ENCODE measurements around the gene GPSM3. TPM values are rescaled to one million over a fixed set of nuclear protein-coding genes. Genes with fewer than 3 reads are reported as not detected.

Gene GPSM3
- total and polyA plus RNA-seq, 2 of the 13 experiments (the other 11 are each of a cell fraction or from before 2014, with no cell fraction given) = 0.18 to 6.2 TPM

GRCh38 chr6:32175711-32176475 lies 16.6 kb downstream of the GPSM3 start, which contains the start of gene AGPAT1 (continued):
- TF ChIP-seq PCBP2 (optimal IDR thresholded peaks at IDR 0.05; ENCODE audit: low read depth, low read length, poor library complexity, severe bottlenecking) = no peak
- TF ChIP-seq, protein P1, sequence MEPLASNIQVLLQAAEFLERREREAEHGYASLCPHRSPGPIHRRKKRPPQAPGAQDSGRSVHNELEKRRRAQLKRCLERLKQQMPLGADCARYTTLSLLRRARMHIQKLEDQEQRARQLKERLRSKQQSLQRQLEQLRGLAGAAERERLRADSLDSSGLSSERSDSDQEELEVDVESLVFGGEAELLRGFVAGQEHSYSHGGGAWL (CRISPR knock-in tag; IDR thresholded peaks at IDR 0.05) = no peak
- no peak for TF ChIP-seq ZFP41 (CRISPR knock-in tag; IDR thresholded peaks at IDR 0.05; ENCODE audit: borderline replicate concordance)
- TF ChIP-seq ZBTB49 (CRISPR knock-in tag; IDR thresholded peaks at IDR 0.05; ENCODE audit: borderline replicate concordance) = no peak
- peak; percentile 89 for TF ChIP-seq NRL (CRISPR knock-in tag; IDR thresholded peaks at IDR 0.05; ENCODE audit: borderline replicate concordance)
- no peak for TF ChIP-seq MAFK (conservative IDR thresholded peaks at IDR 0.05 in 1 of 2, IDR thresholded peaks at IDR 0.05 in 1 of 2; ENCODE audit: low read length in 2 of 2)
- no peak for TF ChIP-seq RFX3 (CRISPR knock-in tag; IDR thresholded peaks at IDR 0.05)
- no peak for TF ChIP-seq JUNB (CRISPR knock-in tag; IDR thresholded peaks at IDR 0.05; ENCODE audit: borderline replicate concordance)
- peak; percentile 90; the same call in 1 of the 2 replicates for TF ChIP-seq ZBTB7A (CRISPR knock-in tag; IDR thresholded peaks at IDR 0.05)
- no peak for TF ChIP-seq HMG20B (CRISPR knock-in tag; conservative IDR thresholded peaks at IDR 0.05)
- 0 out of 2 replicates have a peak, but pooled peaks have one; percentile 25 for TF ChIP-seq HIC2 (CRISPR knock-in tag; IDR thresholded peaks at IDR 0.05; ENCODE audit: low read depth)
- no peak for TF ChIP-seq SIN3B (IDR thresholded peaks at IDR 0.05; ENCODE audit: low read length)
- TF ChIP-seq ZNF878 (CRISPR knock-in tag; IDR thresholded peaks at IDR 0.05) = no peak; the same call in 1 of the 2 replicates
- TF ChIP-seq CBX5 (CRISPR knock-in tag; IDR thresholded peaks at IDR 0.05; ENCODE audit: borderline replicate concordance) = no peak
- peak; percentile 82 for TF ChIP-seq GZF1 (CRISPR knock-in tag; IDR thresholded peaks at IDR 0.05)
- no peak for TF ChIP-seq ELF4 (CRISPR knock-in tag; IDR thresholded peaks at IDR 0.05; ENCODE audit: borderline replicate concordance)
- TF ChIP-seq AHDC1 (CRISPR knock-in tag; IDR thresholded peaks at IDR 0.05; ENCODE audit: borderline replicate concordance) = no peak
- no peak for TF ChIP-seq ATF7 (IDR thresholded peaks at IDR 0.05)
- TF ChIP-seq ATF7 (CRISPR knock-in tag; IDR thresholded peaks at IDR 0.05) = no peak
